CD14-positive monocyte (primary cell): Measurements from ENCODE around the gene SPIB. TPM values are rescaled to one million over a fixed set of nuclear protein-coding genes. Genes with fewer than 3 reads are reported as not detected.
"Not testable (repeated sequence)": the region's sequence is repeated elsewhere in the genome, so short reads cannot be mapped to it uniquely, and the experiment has no call there.

Experiments used
- DNase-seq, 3 donors: peaks; one replicate each; pipeline ENCODE4 v3.0.0-alpha.2; 2011 to 2022
- H2AFZ ChIP-seq: 2 replicates; pipeline ENCODE4 v1.6.0; 2012; ENCODE audit warnings: mild to moderate bottlenecking, low read depth, low read length, inconsistent platforms; ENCODE audit not compliant: insufficient read depth, poor library complexity, severe bottlenecking
- H3K27ac ChIP-seq, 2 donors: 1 replicate in 1 of 2; 2 replicates in 1 of 2; pipeline ENCODE4 v1.5.1; 2012 to 2013; ENCODE audit warnings: low read length in 2 of 2, control low read depth in 1 of 2, inconsistent platforms in 1 of 2, low read depth in 1 of 2, mild to moderate bottlenecking in 1 of 2
- H3K27me3 ChIP-seq, 2 donors: one replicate each; pipeline versions ENCODE4 v1.6.0 to v1.6.1; 2011 to 2013; ENCODE audit warnings: low read length in 2 of 2; ENCODE audit not compliant: control insufficient read depth in 2 of 2, insufficient read depth in 2 of 2
- H3K36me3 ChIP-seq, 2 donors: replicated peaks in 1 of 2; 1 replicate in 1 of 2; 2 replicates in 1 of 2; pipeline versions ENCODE4 v1.5.1 to v1.6.1; 2012 to 2013; ENCODE audit warnings: low read length in 2 of 2, control low read depth in 1 of 2, inconsistent platforms in 1 of 2, mild to moderate bottlenecking in 1 of 2; ENCODE audit not compliant: insufficient read depth in 2 of 2, control insufficient read depth in 1 of 2
- H3K4me1 ChIP-seq, 2 donors: 1 replicate in 1 of 2; 2 replicates in 1 of 2; pipeline versions ENCODE4 v1.5.1 to v1.6.1; 2012 to 2013; ENCODE audit warnings: low read length in 2 of 2, control low read depth in 1 of 2, inconsistent platforms in 1 of 2, mild to moderate bottlenecking in 1 of 2, moderate library complexity in 1 of 2; ENCODE audit not compliant: insufficient read depth in 2 of 2, control insufficient read depth in 1 of 2
- H3K4me2 ChIP-seq: replicated peaks from 2 replicates; pipeline ENCODE3; 2012; ENCODE audit warnings: low read length, moderate library complexity, mild to moderate bottlenecking; ENCODE audit not compliant: poor library complexity, severe bottlenecking; ENCODE audit errors: extremely low read depth
- H3K4me3 ChIP-seq, 3 experiments: fragments of 200-600 bp in 1 of 3; sonication (generic) in 1 of 3; replicated peaks in 1 of 3; 1 replicate in 2 of 3; 2 replicates in 1 of 3; pipeline ENCODE4 v1.5.1; 2011 to 2013; ENCODE audit warnings: low read length in 3 of 3, mild to moderate bottlenecking in 3 of 3, control low read depth in 2 of 3, low read depth in 2 of 3, inconsistent platforms in 1 of 3, moderate library complexity in 1 of 3
- H3K79me2 ChIP-seq: 2 replicates; pipeline ENCODE4 v1.6.0; 2012; ENCODE audit warnings: mild to moderate bottlenecking, control low read depth, inconsistent platforms, low read length, moderate library complexity; ENCODE audit not compliant: insufficient read depth
- H3K9ac ChIP-seq: 2 replicates; pipeline ENCODE4 v1.6.0; 2017; ENCODE audit warnings: low read length, mild to moderate bottlenecking; ENCODE audit not compliant: insufficient read depth, poor library complexity, severe bottlenecking
- H3K9me3 ChIP-seq, 2 donors: replicated peaks in 1 of 2; 1 replicate in 1 of 2; 2 replicates in 1 of 2; pipeline versions ENCODE4 v1.5.1 to v1.6.1; 2012 to 2013; ENCODE audit warnings: low read length in 2 of 2, control low read depth in 1 of 2; ENCODE audit not compliant: control insufficient read depth in 1 of 2, insufficient read depth in 1 of 2
- H4K20me1 ChIP-seq: 2 replicates; pipeline ENCODE4 v1.6.0; 2012; ENCODE audit warnings: mild to moderate bottlenecking, low read length, control low read depth, moderate library complexity; ENCODE audit not compliant: insufficient read depth
- H3K27ac Mint-ChIP-seq, 7 donors: one replicate each; pipeline ENCODE4 v1.8.0; 2020; ENCODE audit warnings: mild to moderate bottlenecking in 7 of 7, mixed read lengths in 7 of 7, moderate library complexity in 6 of 7, inconsistent platforms in 2 of 7
- H3K27me3 Mint-ChIP-seq, 3 donors: one replicate each; pipeline ENCODE4 v1.8.0; 2021 to 2022; ENCODE audit warnings: low read depth in 3 of 3, mild to moderate bottlenecking in 3 of 3, mixed read lengths in 3 of 3, moderate library complexity in 3 of 3, inconsistent platforms in 1 of 3
- H3K36me3 Mint-ChIP-seq, 2 donors: one replicate each; pipeline ENCODE4 v1.8.0; 2020; ENCODE audit warnings: mixed read lengths in 2 of 2, inconsistent platforms in 1 of 2, mild to moderate bottlenecking in 1 of 2
- H3K4me1 Mint-ChIP-seq: one replicate; pipeline ENCODE4 v1.8.0; 2020; ENCODE audit warnings: mild to moderate bottlenecking, mixed read lengths
- H3K4me3 Mint-ChIP-seq, 2 donors: one replicate each; pipeline ENCODE4 v1.8.0; 2020; ENCODE audit warnings: mild to moderate bottlenecking in 2 of 2, mixed read lengths in 2 of 2, moderate library complexity in 1 of 2
- H3K9me3 Mint-ChIP-seq, 7 donors: one replicate each; pipeline ENCODE4 v1.8.0; 2020 to 2022; ENCODE audit warnings: mixed read lengths in 7 of 7, mild to moderate bottlenecking in 6 of 7, moderate library complexity in 6 of 7, inconsistent platforms in 2 of 7
- CTCF ChIP-seq: fragments of 200-600 bp; IDR thresholded peaks from one replicate; pipeline ENCODE4 v1.8.0; 2022; ENCODE audit warnings: antibody characterized with exemption, mild to moderate bottlenecking
- WGBS: methylation state at CpG from one replicate; pipeline ENCODE4 v1.1.5; 2013; ENCODE audit warnings: missing lambda C conversion rate; ENCODE audit not compliant: insufficient coverage; 5-methylcytosine and 5-hydroxymethylcytosine counted together
- intact Hi-C, 2 donors: fragments of 100-400 bp; cut with micrococcal nuclease; formaldehyde crosslinking; loops; one replicate each; pipeline versions ENCODE4 v1.15.0 to v1.15.1; 2023
- polyA plus RNA-seq, 3 donors: library from polyadenylated mRNA; depleted of rRNA in 1 of 3; unstranded in 2 of 3; stranded (reverse) in 1 of 3; fragments of 300-500 nt in 2 of 3; fragments of >200 nt in 1 of 3; fragmentation: Illumina TruSeq in 2 of 3; gene quantifications; 1 replicate in 2 of 3; 2 replicates in 1 of 3; pipeline ENCODE4 v1.2.3, GENCODE V29; 2012 to 2021

Gene SPIB
- polyA plus RNA-seq, 3 donors = 0.16 to 2.3 (median 0.34) TPM

- H3K4me1 ChIP-seq = no peaks in the 10 kb centered on the region
- no peak overlapping the region for H3K4me2 ChIP-seq
- H3K36me3 ChIP-seq = no peaks in the 10 kb centered on the region
- no peaks in the 10 kb centered on the region for H4K20me1 ChIP-seq
- H3K27ac Mint-ChIP-seq = peak overlapping the region in 1 of 7 donors; percentile 39
- no peak for DNase-seq
- H3K27me3 ChIP-seq = no peaks in the 10 kb centered on the region
- intact Hi-C loops = no loop called here
- H3K27ac ChIP-seq = no peak overlapping the region
- H3K4me3 Mint-ChIP-seq = peak overlapping the region in 1 of 2 donors; percentile 17
- H2AFZ ChIP-seq = no peak overlapping the region
- no peaks in the 10 kb centered on the region for H3K4me1 Mint-ChIP-seq
- no peak for TF ChIP-seq CTCF
- H3K4me3 ChIP-seq = no peak overlapping the region
- peaks cover 4 to 8% (median 6%) of the 10 kb centered on the region in 3 donors for H3K27me3 Mint-ChIP-seq
- H3K9me3 Mint-ChIP-seq = peaks cover 0 to 2% (median 0%) of the 10 kb centered on the region in 7 donors
- H3K9ac ChIP-seq = no peak overlapping the region
- H3K36me3 Mint-ChIP-seq = no peaks in the 10 kb centered on the region
- WGBS = 87% methylated on average over 6 of the region's 6 CpGs
- H3K9me3 ChIP-seq = no peaks in the 10 kb centered on the region
- no peaks in the 10 kb centered on the region for H3K79me2 ChIP-seq
Observed at GRCh38 chr19:50468818-50469217, 50.1 kb downstream of the SPIB start.

GRCh38 chr19:50473336-50473735, 54.6 kb downstream of the SPIB start:
- H3K27ac Mint-ChIP-seq = peak overlapping the region in 1 of 7 donors; percentile 52
- peaks cover 20% of the 10 kb centered on the region for H3K79me2 ChIP-seq
- H3K9ac ChIP-seq, H3K27ac ChIP-seq, H3K4me2 ChIP-seq, intact Hi-C loops, H3K9me3 ChIP-seq, DNase-seq, H2AFZ ChIP-seq, H3K4me3 ChIP-seq, H3K36me3 ChIP-seq, H3K4me3 Mint-ChIP-seq, H3K27me3 ChIP-seq: not testable (repeated sequence)
- peaks cover 5 to 11% (median 7%) of the 10 kb centered on the region in 3 donors for H3K27me3 Mint-ChIP-seq
- peaks cover 11 to 12% of the 10 kb centered on the region in 2 donors for H3K4me1 ChIP-seq
- WGBS = no CpG with 5 or more reads among the region's 3 CpGs
- H3K4me1 Mint-ChIP-seq = peaks cover 14% of the 10 kb centered on the region
- H3K36me3 Mint-ChIP-seq = peaks cover 9 to 11% of the 10 kb centered on the region in 2 donors
- H3K9me3 Mint-ChIP-seq = peaks cover 0 to 11% (median 0%) of the 10 kb centered on the region in 7 donors
- H4K20me1 ChIP-seq = peaks cover 11% of the 10 kb centered on the region
